D721Med (cell line): ENCODE measurements around the gene CAPN14.

ENCODE experiments used
- DNase-seq: peaks from one replicate; pipeline ENCODE4 v3.0.0; 2011; ENCODE audit warnings: low spot score; ENCODE audit not compliant: insufficient read length
- FAIRE-seq: peaks from 2 replicates; lab custom pipeline; 2011; peaks lifted over from hg19 to GRCh38; lab: Jason Lieb, UNC
- TF ChIP-seq, protein P1 (sequence below): IDR thresholded peaks from 2 replicates; pipeline ENCODE4 v1.5.1; 2012; ENCODE audit warnings: mild to moderate bottlenecking, control low read depth; ENCODE audit not compliant: insufficient read depth; ENCODE audit errors: missing control alignments

CAPN14 gene, protein sequence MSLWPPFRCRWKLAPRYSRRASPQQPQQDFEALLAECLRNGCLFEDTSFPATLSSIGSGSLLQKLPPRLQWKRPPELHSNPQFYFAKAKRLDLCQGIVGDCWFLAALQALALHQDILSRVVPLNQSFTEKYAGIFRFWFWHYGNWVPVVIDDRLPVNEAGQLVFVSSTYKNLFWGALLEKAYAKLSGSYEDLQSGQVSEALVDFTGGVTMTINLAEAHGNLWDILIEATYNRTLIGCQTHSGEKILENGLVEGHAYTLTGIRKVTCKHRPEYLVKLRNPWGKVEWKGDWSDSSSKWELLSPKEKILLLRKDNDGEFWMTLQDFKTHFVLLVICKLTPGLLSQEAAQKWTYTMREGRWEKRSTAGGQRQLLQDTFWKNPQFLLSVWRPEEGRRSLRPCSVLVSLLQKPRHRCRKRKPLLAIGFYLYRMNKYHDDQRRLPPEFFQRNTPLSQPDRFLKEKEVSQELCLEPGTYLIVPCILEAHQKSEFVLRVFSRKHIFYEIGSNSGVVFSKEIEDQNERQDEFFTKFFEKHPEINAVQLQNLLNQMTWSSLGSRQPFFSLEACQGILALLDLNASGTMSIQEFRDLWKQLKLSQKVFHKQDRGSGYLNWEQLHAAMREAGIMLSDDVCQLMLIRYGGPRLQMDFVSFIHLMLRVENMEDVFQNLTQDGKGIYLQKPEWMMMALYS

DNA sequence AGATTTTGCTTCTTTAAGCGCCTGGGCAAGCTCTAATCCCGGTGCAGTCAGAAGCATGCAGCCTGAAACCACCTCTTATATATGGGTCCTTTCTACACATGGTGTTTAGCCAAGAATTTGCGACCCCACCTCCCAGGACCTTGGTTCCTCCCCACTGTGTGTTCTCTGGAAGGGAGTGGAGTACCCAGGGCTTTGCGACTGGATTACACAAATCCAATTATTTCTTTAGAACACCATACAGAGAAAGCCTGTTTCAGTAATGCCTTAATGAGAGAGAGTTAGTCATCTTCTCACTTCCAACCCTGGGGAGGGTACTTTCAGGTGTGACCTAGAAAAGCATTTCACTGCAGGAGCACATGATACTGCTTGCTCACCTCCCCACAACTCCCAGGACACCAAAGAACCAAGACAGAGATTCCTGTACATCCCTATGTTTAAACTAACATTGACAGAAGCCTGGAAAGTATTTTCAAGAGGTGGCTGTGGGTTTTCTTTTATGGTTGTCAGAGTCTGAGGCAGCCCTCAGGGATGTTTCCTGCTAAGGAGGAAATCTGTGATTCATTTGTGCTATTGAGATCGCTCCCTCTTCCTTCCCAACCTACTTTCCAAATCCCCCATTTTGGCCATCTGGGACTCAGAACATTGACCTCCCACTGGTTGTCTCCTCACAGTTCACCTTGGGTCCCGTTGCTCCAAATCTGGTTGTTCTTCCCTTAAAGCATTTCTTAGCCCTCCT, at the start of gene CAPN14:
Gene CAPN14, minus strand, starts transcription at position 51 of the 736 bp plus-strand sequence. CDS start 12,068 bp downstream, outside the sequence.
- FAIRE-seq (no peak), DNase-seq (peak; percentile 48)
- TF ChIP-seq, protein P1, sequence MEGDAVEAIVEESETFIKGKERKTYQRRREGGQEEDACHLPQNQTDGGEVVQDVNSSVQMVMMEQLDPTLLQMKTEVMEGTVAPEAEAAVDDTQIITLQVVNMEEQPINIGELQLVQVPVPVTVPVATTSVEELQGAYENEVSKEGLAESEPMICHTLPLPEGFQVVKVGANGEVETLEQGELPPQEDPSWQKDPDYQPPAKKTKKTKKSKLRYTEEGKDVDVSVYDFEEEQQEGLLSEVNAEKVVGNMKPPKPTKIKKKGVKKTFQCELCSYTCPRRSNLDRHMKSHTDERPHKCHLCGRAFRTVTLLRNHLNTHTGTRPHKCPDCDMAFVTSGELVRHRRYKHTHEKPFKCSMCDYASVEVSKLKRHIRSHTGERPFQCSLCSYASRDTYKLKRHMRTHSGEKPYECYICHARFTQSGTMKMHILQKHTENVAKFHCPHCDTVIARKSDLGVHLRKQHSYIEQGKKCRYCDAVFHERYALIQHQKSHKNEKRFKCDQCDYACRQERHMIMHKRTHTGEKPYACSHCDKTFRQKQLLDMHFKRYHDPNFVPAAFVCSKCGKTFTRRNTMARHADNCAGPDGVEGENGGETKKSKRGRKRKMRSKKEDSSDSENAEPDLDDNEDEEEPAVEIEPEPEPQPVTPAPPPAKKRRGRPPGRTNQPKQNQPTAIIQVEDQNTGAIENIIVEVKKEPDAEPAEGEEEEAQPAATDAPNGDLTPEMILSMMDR: no peak

DNA sequence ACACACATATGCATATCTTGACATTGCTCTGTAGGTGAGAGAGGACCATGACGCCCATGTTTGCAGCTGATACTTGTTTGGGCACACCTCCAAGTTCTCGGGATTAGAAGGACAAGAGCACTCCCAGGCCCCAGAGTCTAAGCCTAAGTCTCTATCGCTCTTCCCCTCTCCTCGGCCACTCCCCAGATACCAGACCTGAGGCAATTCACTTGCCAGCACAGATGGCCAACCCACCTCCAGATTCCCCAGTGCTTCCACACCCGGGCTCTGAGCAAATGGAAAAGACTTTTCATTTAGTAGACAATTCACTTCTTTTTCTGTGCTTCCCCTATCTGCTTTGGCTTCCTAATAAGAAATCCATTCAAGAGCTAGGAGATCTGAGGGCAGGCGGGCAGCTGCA, 49.5 kb upstream of the CAPN14 start:
- TF ChIP-seq, protein P1: no peak
- FAIRE-seq (no peak), DNase-seq (no peak)

DNA sequence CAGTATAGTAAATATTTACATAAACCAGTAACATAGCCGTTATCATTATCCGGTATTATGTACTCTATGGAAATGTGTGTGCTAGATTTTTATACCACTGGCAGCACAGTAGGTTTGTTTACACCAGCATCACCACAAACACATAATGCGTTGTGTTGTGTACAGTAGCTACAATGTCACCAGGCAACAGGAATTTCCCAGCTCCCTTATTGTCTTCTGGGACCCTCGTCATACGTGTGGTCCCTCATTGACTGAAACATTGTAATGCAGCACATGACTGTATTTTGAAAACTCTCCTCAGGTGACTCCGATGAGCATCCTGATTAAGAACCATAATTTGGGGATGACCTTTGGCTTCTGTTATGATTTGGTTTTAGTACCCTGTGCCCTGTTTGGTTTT, 47.9 kb upstream of the CAPN14 start:
- no peak for FAIRE-seq
- TF ChIP-seq, protein P1: no peak
- no peak for DNase-seq

DNA sequence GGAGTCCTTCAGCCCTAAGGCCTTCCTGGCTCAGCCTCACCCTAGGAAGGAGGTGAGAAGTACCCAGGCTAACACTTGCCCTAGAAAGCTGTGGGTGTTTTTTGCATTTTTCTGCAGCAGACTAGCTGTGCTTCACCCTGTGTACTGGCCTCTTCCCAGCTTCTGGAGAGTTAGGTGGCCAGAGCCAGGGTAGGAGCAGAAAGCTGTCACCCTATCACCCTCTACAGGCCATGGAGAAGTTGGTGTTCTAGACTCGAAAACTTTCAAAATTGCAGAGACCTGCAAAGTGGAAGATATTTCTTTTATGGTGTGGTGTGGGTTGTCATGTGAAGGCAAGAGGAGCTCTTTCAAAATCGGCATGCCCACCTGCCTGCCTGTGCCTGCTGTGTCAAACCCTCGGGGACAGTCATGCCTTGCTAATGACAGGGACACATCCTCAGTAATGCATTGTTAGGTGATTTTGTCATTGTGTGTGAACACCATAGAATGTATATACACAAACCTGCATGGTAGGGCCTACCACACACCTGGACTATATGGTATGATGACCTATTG, 46.4 kb upstream of the CAPN14 start:
- DNase-seq: no peak
- FAIRE-seq: no peak
- TF ChIP-seq, protein P1: no peak

DNA sequence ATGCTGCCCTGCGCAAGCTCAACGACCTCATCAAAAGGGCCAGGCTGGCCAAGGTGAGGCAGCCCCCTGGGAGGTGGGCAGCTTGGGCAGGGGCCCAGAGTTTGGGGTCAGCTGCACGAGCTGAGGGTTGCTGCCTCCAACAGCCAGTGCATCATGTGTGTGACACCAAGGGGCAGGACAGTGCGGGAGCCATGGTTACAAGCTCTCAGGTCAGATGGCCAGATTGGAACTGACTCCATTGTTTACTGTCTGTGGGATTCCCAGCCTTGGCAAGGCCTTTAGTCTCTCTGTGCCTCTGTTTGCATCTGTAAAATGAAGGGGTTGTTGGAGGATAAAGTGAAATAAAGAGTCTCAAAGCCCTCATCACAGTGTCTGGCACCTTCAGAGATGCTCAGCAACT, 43.6 kb upstream of the CAPN14 start:
- DNase-seq (no peak), FAIRE-seq (no peak)
- TF ChIP-seq, protein P1: no peak

DNA sequence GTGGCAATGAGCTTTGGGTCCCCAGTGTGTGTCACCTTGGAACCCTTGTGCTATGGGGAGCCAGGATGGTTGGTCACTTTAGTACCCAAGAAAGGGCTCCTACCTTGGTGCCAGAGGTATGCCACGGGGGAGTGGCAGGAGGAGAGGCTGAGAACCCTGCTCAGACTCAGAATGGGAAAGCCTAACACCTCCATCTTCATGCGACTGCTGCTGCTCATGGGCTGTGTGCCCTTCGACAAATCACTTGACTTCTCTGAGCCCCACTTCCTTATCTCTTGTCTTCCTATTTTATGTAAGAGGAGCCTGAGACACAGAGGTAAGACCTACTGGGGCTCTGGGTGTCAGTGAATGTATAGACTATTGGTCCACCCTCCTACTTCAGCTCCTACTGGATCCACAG, 41.8 kb upstream of the CAPN14 start:
- TF ChIP-seq, protein P1: no peak
- FAIRE-seq: no peak

More for the DNA sequence above, 41.8 kb upstream of the CAPN14 start:
- DNase-seq: no peak
